ENCODE measurements around the gene CDKL1.
A peak's percentile ranks its signal among the peaks of the same experiment; 100 is the strongest.

CDKL1 gene

DNA sequence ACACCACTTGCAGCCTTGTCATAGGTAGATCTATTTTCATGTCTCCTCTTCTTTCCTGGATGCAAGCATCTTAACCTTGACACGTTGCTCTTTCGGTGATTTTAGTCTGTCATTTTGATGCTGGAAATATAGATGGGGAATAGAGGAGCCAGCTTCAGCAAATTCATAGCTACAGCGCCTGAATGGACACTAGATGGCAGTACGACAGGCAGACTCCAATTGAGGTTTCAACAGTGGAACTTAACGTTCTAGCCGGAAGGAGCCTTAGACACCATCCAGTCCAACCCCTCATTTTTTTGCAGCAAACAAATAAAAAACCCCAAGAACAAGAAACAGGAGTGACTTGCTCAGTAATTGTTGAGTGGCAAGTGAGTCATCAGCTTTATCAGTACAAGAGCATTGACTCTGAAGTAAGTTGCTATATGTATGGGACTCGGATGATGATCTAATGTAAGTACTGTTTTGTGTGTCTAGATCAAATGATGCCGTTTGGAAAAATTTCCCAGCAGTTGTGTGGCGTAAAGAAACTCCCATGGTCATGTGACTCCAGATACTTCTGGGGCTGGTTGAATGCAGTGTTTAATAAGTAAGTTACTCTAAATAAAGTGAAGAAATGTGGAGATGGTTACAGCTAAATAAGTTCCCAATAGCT, 75.5 kb downstream of the CDKL1 start (continued):
- TF ChIP-seq, protein P1, sequence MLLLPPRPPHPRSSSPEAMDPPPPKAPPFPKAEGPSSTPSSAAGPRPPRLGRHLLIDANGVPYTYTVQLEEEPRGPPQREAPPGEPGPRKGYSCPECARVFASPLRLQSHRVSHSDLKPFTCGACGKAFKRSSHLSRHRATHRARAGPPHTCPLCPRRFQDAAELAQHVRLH (tag by site-specific recombination; IDR thresholded peaks at IDR 0.05): no peak
- TF ChIP-seq ZNF830 (tag by site-specific recombination; IDR thresholded peaks at IDR 0.05; ENCODE audit: low read depth) (no peak), ZNF510 (tag by site-specific recombination; IDR thresholded peaks at IDR 0.05; ENCODE audit: insufficient replicate concordance) (no peak), ZXDB (tag by site-specific recombination; IDR thresholded peaks at IDR 0.05) (peak; percentile 34; the same call in 1 of the 2 replicates), ZNF311 (tag by site-specific recombination; IDR thresholded peaks at IDR 0.05; ENCODE audit: borderline replicate concordance) (no peak), ZNF16 (tag by site-specific recombination; IDR thresholded peaks at IDR 0.05; ENCODE audit: low read depth) (no peak), SCRT2 (tag by site-specific recombination; IDR thresholded peaks at IDR 0.05) (peak; percentile 60; the same call in 1 of the 2 replicates), ZFP37 (tag by site-specific recombination; IDR thresholded peaks at IDR 0.05) (no peak), ZNF658 (tag by site-specific recombination; IDR thresholded peaks at IDR 0.05) (no peak), BCL11A (tag by site-specific recombination; IDR thresholded peaks at IDR 0.05; ENCODE audit: low read depth) (no peak), ZNF629 (tag by site-specific recombination; IDR thresholded peaks at IDR 0.05) (peak; percentile 95), ZNF558 (tag by site-specific recombination; IDR thresholded peaks at IDR 0.05) (peak; percentile 68; the same call in 1 of the 2 replicates), ZNF560 (tag by site-specific recombination; IDR thresholded peaks at IDR 0.05; ENCODE audit: borderline replicate concordance) (no peak), ZNF555 (tag by site-specific recombination; conservative IDR thresholded peaks at IDR 0.05) (no peak), ZNF416 (tag by site-specific recombination; IDR thresholded peaks at IDR 0.05) (no peak), ZSCAN30 (tag by site-specific recombination; IDR thresholded peaks at IDR 0.05) (no peak), ZIC2 (tag by site-specific recombination; IDR thresholded peaks at IDR 0.05) (no peak), ZNF776 (tag by site-specific recombination; IDR thresholded peaks at IDR 0.05; ENCODE audit: borderline replicate concordance) (no peak), ZNF664 (tag by site-specific recombination; IDR thresholded peaks at IDR 0.05) (no peak), SP7 (tag by site-specific recombination; IDR thresholded peaks at IDR 0.05) (peak; percentile 92), ZNF350 (tag by site-specific recombination; IDR thresholded peaks at IDR 0.05) (no peak), SP3 (tag by site-specific recombination; IDR thresholded peaks at IDR 0.05) (0 out of 2 replicates have a peak, but pooled peaks have one; percentile 37), ZNF48 (tag by site-specific recombination; IDR thresholded peaks at IDR 0.05) (no peak), ZSCAN23 (tag by site-specific recombination; IDR thresholded peaks at IDR 0.05) (no peak), PRDM1 (tag by site-specific recombination; IDR thresholded peaks at IDR 0.05) (no peak), ZNF843 (tag by site-specific recombination; IDR thresholded peaks at IDR 0.05) (peak; percentile 32; the same call in 1 of the 2 replicates)
- TF ChIP-seq, protein P2, sequence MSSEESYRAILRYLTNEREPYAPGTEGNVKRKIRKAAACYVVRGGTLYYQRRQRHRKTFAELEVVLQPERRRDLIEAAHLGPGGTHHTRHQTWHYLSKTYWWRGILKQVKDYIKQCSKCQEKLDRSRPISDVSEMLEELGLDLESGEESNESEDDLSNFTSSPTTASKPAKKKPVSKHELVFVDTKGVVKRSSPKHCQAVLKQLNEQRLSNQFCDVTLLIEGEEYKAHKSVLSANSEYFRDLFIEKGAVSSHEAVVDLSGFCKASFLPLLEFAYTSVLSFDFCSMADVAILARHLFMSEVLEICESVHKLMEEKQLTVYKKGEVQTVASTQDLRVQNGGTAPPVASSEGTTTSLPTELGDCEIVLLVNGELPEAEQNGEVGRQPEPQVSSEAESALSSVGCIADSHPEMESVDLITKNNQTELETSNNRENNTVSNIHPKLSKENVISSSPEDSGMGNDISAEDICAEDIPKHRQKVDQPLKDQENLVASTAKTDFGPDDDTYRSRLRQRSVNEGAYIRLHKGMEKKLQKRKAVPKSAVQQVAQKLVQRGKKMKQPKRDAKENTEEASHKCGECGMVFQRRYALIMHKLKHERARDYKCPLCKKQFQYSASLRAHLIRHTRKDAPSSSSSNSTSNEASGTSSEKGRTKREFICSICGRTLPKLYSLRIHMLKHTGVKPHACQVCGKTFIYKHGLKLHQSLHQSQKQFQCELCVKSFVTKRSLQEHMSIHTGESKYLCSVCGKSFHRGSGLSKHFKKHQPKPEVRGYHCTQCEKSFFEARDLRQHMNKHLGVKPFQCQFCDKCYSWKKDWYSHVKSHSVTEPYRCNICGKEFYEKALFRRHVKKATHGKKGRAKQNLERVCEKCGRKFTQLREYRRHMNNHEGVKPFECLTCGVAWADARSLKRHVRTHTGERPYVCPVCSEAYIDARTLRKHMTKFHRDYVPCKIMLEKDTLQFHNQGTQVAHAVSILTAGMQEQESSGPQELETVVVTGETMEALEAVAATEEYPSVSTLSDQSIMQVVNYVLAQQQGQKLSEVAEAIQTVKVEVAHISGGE (tag by site-specific recombination; conservative IDR thresholded peaks at IDR 0.05; ENCODE audit: low read depth): peak; percentile 47; the same call in 1 of the 2 replicates
- TF ChIP-seq, protein P3, sequence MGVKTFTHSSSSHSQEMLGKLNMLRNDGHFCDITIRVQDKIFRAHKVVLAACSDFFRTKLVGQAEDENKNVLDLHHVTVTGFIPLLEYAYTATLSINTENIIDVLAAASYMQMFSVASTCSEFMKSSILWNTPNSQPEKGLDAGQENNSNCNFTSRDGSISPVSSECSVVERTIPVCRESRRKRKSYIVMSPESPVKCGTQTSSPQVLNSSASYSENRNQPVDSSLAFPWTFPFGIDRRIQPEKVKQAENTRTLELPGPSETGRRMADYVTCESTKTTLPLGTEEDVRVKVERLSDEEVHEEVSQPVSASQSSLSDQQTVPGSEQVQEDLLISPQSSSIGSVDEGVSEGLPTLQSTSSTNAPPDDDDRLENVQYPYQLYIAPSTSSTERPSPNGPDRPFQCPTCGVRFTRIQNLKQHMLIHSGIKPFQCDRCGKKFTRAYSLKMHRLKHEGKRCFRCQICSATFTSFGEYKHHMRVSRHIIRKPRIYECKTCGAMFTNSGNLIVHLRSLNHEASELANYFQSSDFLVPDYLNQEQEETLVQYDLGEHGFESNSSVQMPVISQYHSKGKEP (tag by site-specific recombination; IDR thresholded peaks at IDR 0.05): no peak
- TF ChIP-seq, protein P4, sequence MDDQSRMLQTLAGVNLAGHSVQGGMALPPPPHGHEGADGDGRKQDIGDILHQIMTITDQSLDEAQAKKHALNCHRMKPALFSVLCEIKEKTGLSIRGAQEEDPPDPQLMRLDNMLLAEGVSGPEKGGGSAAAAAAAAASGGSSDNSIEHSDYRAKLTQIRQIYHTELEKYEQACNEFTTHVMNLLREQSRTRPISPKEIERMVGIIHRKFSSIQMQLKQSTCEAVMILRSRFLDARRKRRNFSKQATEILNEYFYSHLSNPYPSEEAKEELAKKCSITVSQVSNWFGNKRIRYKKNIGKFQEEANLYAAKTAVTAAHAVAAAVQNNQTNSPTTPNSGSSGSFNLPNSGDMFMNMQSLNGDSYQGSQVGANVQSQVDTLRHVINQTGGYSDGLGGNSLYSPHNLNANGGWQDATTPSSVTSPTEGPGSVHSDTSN (CRISPR knock-in tag; IDR thresholded peaks at IDR 0.05): no peak
- TF ChIP-seq, protein P5, sequence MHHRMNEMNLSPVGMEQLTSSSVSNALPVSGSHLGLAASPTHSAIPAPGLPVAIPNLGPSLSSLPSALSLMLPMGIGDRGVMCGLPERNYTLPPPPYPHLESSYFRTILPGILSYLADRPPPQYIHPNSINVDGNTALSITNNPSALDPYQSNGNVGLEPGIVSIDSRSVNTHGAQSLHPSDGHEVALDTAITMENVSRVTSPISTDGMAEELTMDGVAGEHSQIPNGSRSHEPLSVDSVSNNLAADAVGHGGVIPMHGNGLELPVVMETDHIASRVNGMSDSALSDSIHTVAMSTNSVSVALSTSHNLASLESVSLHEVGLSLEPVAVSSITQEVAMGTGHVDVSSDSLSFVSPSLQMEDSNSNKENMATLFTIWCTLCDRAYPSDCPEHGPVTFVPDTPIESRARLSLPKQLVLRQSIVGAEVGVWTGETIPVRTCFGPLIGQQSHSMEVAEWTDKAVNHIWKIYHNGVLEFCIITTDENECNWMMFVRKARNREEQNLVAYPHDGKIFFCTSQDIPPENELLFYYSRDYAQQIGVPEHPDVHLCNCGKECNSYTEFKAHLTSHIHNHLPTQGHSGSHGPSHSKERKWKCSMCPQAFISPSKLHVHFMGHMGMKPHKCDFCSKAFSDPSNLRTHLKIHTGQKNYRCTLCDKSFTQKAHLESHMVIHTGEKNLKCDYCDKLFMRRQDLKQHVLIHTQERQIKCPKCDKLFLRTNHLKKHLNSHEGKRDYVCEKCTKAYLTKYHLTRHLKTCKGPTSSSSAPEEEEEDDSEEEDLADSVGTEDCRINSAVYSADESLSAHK (tag by site-specific recombination; IDR thresholded peaks at IDR 0.05): peak; percentile 51
- TF ChIP-seq, protein P6, sequence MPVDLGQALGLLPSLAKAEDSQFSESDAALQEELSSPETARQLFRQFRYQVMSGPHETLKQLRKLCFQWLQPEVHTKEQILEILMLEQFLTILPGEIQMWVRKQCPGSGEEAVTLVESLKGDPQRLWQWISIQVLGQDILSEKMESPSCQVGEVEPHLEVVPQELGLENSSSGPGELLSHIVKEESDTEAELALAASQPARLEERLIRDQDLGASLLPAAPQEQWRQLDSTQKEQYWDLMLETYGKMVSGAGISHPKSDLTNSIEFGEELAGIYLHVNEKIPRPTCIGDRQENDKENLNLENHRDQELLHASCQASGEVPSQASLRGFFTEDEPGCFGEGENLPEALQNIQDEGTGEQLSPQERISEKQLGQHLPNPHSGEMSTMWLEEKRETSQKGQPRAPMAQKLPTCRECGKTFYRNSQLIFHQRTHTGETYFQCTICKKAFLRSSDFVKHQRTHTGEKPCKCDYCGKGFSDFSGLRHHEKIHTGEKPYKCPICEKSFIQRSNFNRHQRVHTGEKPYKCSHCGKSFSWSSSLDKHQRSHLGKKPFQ (tag by site-specific recombination; IDR thresholded peaks at IDR 0.05): no peak

Data from HEK293 (cell line).